Panc1 (cell line): Measurements from ENCODE around the gene DDIAS.

Experiments
- POLR2AphosphoS5 ChIP-seq: IDR thresholded peaks from 2 replicates; pipeline ENCODE4 v1.6.1; 2012; ENCODE audit warnings: mild to moderate bottlenecking, low read depth, low read length, moderate library complexity
- TF ChIP-seq, protein P1 (sequence below): fragments of 450-650 bp; IDR thresholded peaks from 2 replicates; pipeline ENCODE4 v1.5.1; 2017; ENCODE audit warnings: mild to moderate bottlenecking
- TF ChIP-seq, protein P2 (sequence below), 2 experiments: IDR thresholded peaks; 2 replicates each; pipeline ENCODE4 v1.6.1; 2011 to 2012; ENCODE audit warnings: low read depth in 2 of 2, control low read depth in 1 of 2, low read length in 1 of 2, mild to moderate bottlenecking in 1 of 2, moderate library complexity in 1 of 2; ENCODE audit not compliant: insufficient read depth in 1 of 2

DNA sequence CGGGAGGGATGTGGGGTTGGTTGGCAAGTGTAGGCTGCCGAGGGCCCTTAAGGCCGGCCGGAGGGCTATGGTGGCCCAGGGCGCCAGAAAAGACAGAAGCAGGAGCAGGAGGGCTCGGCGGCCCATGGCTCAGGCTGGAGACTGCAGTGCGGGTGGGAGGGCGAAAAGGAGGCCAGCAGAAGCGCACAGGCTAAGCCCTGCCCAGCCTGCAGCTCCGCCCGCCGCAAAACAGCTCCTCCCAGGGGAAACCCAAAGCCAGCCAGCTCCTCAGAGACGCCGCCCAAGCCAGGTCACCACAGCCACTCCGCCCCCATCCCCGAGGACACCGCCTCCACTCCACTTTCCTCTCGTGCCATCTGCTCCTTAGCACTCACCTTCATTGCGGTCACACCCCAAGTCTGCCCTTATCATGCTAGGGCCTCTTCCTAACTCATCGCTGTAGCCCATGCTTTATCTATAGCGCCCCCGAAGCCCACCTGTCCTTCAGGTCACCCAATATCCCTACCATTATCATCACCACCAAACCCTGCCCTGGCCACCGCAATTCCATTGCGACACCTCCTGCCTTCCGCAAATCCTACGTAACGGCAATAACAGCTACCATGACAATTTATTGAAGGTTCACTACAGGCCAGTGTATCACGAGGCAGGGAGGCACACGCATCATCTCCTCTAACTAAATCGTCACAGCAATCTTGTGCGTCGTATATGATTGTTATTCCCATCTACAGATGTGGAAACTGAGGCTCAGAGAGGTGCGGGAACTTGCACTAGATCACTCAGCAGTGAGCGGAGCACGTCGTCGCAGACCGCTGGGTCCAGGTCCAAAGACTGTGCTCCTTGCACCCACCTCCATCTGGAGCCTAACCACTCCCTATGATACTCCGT lies 1.0 kb upstream of the DDIAS start, which contains the start of gene PRCP:
- TF ChIP-seq, protein P1, sequence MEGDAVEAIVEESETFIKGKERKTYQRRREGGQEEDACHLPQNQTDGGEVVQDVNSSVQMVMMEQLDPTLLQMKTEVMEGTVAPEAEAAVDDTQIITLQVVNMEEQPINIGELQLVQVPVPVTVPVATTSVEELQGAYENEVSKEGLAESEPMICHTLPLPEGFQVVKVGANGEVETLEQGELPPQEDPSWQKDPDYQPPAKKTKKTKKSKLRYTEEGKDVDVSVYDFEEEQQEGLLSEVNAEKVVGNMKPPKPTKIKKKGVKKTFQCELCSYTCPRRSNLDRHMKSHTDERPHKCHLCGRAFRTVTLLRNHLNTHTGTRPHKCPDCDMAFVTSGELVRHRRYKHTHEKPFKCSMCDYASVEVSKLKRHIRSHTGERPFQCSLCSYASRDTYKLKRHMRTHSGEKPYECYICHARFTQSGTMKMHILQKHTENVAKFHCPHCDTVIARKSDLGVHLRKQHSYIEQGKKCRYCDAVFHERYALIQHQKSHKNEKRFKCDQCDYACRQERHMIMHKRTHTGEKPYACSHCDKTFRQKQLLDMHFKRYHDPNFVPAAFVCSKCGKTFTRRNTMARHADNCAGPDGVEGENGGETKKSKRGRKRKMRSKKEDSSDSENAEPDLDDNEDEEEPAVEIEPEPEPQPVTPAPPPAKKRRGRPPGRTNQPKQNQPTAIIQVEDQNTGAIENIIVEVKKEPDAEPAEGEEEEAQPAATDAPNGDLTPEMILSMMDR, result no peak
- TF ChIP-seq POLR2AphosphoS5, result peak; percentile 78
- TF ChIP-seq, protein P2, sequence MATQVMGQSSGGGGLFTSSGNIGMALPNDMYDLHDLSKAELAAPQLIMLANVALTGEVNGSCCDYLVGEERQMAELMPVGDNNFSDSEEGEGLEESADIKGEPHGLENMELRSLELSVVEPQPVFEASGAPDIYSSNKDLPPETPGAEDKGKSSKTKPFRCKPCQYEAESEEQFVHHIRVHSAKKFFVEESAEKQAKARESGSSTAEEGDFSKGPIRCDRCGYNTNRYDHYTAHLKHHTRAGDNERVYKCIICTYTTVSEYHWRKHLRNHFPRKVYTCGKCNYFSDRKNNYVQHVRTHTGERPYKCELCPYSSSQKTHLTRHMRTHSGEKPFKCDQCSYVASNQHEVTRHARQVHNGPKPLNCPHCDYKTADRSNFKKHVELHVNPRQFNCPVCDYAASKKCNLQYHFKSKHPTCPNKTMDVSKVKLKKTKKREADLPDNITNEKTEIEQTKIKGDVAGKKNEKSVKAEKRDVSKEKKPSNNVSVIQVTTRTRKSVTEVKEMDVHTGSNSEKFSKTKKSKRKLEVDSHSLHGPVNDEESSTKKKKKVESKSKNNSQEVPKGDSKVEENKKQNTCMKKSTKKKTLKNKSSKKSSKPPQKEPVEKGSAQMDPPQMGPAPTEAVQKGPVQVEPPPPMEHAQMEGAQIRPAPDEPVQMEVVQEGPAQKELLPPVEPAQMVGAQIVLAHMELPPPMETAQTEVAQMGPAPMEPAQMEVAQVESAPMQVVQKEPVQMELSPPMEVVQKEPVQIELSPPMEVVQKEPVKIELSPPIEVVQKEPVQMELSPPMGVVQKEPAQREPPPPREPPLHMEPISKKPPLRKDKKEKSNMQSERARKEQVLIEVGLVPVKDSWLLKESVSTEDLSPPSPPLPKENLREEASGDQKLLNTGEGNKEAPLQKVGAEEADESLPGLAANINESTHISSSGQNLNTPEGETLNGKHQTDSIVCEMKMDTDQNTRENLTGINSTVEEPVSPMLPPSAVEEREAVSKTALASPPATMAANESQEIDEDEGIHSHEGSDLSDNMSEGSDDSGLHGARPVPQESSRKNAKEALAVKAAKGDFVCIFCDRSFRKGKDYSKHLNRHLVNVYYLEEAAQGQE (IDR thresholded peaks at IDR 0.05; ENCODE audit: insufficient read depth in 1 of 2, low read depth in 2 of 2, low read length in 1 of 2), result no peak
